Mononuclear cell (primary cell): Measurements from ENCODE around the gene FAM9B. TPM values are rescaled to one million over a fixed set of nuclear protein-coding genes. Genes with fewer than 3 reads are reported as not detected.

Source experiments
- H3K27me3 ChIP-seq: 2 replicates; pipeline ENCODE4 v1.6.0; 2011; ENCODE audit warnings: low read length, control low read depth; ENCODE audit not compliant: insufficient read depth
- H3K4me1 ChIP-seq: 2 replicates; pipeline ENCODE4 v1.5.1; 2011; ENCODE audit warnings: mild to moderate bottlenecking, low read length, control low read depth; ENCODE audit not compliant: insufficient read depth
- H3K4me3 ChIP-seq: 2 replicates; pipeline ENCODE4 v1.5.1; 2011; ENCODE audit warnings: mild to moderate bottlenecking, low read length, moderate library complexity
- H3K9me3 ChIP-seq: 2 replicates; pipeline ENCODE4 v1.5.1; 2011; ENCODE audit warnings: low read depth, mild to moderate bottlenecking, control low read depth, low read length
- total RNA-seq: library from RNA; depleted of rRNA; stranded (reverse); fragments of >200 nt; gene quantifications from one replicate; pipeline ENCODE4 v1.2.3, GENCODE V29; 2012

The FAM9B gene
- 0.10 TPM for total RNA-seq

GRCh38 chrX:9033989-9034388 is at the start of gene FAM9B:
Gene FAM9B (minus strand): TSS chrX:9034127. CDS start chrX:9032986, 1,141 bp downstream.
- Histone ChIP-seq H3K4me1 (no peaks in the 10 kb centered on the region), H3K4me3 (no peak within 1 kb of the TSS), H3K27me3 (no peaks in the 10 kb centered on the region), H3K9me3 (no peaks in the 10 kb centered on the region)

GRCh38 chrX:9081271-9081670 is 47.3 kb upstream of the FAM9B start:
- Histone ChIP-seq H3K27me3 (no peaks in the 10 kb centered on the region), H3K9me3 (no peaks in the 10 kb centered on the region)

GRCh38 chrX:9074326-9074725 is 40.4 kb upstream of the FAM9B start:
- Histone ChIP-seq H3K4me3 (no peak overlapping the region), H3K4me1 (no peaks in the 10 kb centered on the region), H3K27me3 (no peaks in the 10 kb centered on the region), H3K9me3 (no peaks in the 10 kb centered on the region)

More at GRCh38 chrX:9081271-9081670, 47.3 kb upstream of the FAM9B start:
- no peaks in the 10 kb centered on the region for H3K4me1 ChIP-seq
- H3K4me3 ChIP-seq, result no peak overlapping the region

DNA sequence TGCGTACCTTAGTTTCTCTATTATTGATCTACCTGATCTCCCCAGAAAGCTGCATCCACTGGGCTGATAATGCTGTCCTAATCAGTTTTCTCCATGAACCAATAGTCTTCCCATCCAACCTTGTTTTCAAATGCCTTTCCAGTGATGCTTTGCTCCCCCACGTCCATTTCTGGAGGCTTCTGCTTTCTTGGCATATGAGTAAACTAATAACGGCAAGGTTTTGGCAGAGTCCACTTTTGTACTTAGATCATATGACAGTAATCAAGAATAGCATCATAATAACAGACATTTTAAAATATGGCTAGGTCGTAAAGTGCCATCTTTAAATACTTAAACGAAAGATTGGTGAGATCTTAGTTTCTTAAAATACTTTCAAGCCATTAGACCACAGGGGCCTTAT is 38.4 kb upstream of the FAM9B start:
- Histone ChIP-seq H3K4me3 (no peak overlapping the region), H3K27me3 (no peaks in the 10 kb centered on the region), H3K9me3 (no peaks in the 10 kb centered on the region), H3K4me1 (no peaks in the 10 kb centered on the region)

DNA sequence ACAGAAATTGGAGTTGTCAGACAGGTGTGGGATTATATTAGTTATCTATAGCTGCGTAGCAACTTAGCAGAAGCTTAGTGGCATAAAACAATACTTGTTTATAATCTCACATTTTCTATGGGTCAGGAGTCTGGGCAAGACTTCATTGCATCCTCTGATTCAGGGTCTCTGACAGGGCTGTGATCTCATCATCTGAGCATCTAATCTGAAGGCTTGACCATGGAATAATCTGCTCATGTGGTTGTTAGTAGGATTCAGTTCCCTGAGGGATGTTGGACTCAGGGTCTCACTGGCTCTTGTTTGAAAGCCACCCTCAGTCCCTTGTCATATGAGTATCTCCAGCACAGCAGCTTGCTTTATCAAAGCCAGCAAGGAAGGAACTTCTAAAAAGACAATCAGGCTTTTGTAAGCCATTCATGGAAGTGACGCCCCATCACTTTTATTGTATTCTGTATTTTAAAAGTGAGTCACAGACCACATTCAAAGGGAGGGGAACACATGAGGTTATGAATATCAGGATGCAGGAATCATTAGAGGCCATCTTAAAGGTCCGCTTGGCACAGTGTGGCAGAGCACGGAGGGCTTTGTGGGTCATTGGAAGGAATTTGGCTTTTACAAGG is 37.2 kb upstream of the FAM9B start:
- Histone ChIP-seq H3K4me1 (no peaks in the 10 kb centered on the region), H3K4me3 (no peak overlapping the region), H3K9me3 (no peaks in the 10 kb centered on the region), H3K27me3 (no peaks in the 10 kb centered on the region)

- Histone ChIP-seq H3K9me3 (no peaks in the 10 kb centered on the region), H3K4me1 (no peaks in the 10 kb centered on the region), H3K4me3 (no peak overlapping the region)
These were observed 35.6 kb upstream of the FAM9B start for GRCh38 chrX:9069573-9069972.

DNA sequence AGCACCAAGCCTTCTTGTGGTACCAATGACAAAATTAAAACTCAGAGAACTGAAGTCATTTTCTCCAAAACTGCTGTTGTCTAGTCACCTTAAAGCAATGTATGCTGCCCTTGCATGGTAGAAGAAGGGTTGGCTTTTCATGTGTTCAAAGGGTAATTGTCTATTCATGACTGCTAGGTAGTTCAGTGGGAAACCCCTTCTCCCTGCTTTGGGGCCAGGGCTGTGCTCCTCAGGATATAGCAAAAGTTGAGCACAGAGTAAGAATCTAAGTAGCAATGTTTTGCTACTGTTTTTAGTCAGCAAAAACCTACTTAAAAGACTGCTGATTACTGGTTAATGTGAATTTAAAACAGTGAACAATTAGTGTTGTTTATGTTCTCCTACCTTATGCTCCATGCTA is 30.8 kb upstream of the FAM9B start:
- Histone ChIP-seq H3K4me3 (no peak overlapping the region), H3K4me1 (no peaks in the 10 kb centered on the region), H3K27me3 (no peaks in the 10 kb centered on the region), H3K9me3 (no peaks in the 10 kb centered on the region)

More at GRCh38 chrX:9069573-9069972, 35.6 kb upstream of the FAM9B start:
- no peaks in the 10 kb centered on the region for H3K27me3 ChIP-seq

- H3K9me3 ChIP-seq, result no peaks in the 10 kb centered on the region
- no peaks in the 10 kb centered on the region for H3K4me1 ChIP-seq
- H3K27me3 ChIP-seq, result no peaks in the 10 kb centered on the region
- no peak overlapping the region for H3K4me3 ChIP-seq
These were observed 28.7 kb upstream of the FAM9B start for GRCh38 chrX:9062641-9063040.

- no peaks in the 10 kb centered on the region for H3K9me3 ChIP-seq
- H3K4me3 ChIP-seq, result no peak overlapping the region
- H3K27me3 ChIP-seq, result no peaks in the 10 kb centered on the region
- H3K4me1 ChIP-seq, result peaks cover 12% of the 10 kb centered on the region
These were observed 21.4 kb upstream of the FAM9B start for GRCh38 chrX:9055354-9055753.

DNA sequence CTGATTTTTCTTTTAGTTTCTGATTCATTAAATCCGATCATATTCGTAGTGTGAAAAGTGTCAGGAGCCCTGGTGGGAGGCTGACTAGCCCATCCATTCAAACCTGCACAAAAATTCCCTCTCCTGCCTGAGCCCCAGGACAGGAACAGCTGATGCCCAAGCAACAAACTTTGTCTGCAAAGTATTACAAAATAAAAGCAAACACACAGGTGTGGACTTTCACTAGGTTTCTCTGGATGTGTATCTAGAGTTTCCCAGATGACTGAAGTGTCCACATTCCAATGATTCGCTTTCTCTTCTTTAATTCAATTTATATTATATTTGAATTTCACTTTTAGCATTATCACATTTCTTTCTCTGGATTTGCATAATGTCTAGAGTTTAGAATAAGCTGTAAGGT is 18.2 kb upstream of the FAM9B start:
- Histone ChIP-seq H3K4me1 (peaks cover 12% of the 10 kb centered on the region), H3K9me3 (no peaks in the 10 kb centered on the region), H3K4me3 (no peak overlapping the region), H3K27me3 (no peaks in the 10 kb centered on the region)

DNA sequence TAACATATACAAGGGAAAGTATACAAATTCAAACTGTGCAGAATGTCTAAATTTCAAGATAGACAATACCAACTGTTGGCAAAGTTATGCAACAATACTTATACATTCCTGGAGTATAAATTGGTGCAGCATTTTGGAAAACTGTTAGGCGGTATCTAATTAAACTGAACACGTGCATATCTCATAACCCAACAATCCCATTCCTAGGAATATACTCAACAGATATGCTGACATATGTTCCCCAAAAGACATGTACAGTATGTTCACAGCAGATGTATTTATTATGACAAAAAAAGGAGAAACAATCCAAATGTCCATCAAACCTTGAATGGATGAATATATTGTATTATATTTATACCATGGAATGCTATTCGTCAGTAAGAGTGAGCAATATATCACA is 16.4 kb upstream of the FAM9B start:
- H3K27me3 ChIP-seq, result no peaks in the 10 kb centered on the region
- H3K9me3 ChIP-seq, result no peaks in the 10 kb centered on the region
- peaks cover 6% of the 10 kb centered on the region for H3K4me1 ChIP-seq
- H3K4me3 ChIP-seq, result no peak overlapping the region

DNA sequence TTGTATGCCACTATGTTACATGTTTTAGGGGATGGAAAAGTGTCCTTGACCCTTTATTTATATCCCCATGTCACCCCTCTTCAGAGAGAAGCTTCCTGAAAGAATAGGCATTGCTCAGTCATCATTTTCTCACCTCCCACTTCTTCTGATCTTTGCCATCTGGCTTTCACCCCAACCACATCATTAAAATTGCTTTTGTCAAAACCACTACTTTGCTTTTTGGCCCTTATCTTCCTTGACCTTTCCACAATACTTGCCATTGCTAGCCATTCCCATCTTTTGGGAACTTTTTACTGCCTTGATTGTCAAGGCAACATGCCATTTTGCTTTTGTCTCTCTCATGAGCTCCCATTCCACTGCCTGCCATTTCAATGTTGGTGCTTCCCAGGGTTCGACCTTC is 14.9 kb upstream of the FAM9B start:
- no peaks in the 10 kb centered on the region for H3K9me3 ChIP-seq
- no peak overlapping the region for H3K4me3 ChIP-seq
- H3K27me3 ChIP-seq, result no peaks in the 10 kb centered on the region

DNA sequence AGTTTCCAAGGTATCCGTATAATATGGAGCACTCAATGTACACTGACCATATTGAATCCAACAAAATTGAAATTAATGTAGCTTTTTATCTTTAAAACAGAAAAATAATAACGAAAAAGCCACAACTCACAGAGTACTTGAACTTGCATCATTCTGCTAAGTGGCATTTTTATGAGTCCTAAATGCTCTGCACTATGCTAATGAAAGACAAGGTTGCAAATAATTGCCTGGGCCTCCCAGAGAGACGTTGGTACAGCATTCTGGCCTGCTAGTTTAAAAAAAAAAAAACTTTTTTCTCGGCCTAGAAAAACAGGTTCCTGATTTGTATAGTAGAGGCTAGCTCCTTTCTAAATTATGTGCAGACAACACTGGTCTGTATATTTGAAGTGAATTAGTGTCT is 4.3 kb upstream of the FAM9B start:
- Histone ChIP-seq H3K9me3 (no peaks in the 10 kb centered on the region), H3K4me3 (no peak overlapping the region), H3K4me1 (no peaks in the 10 kb centered on the region), H3K27me3 (no peaks in the 10 kb centered on the region)

More for the DNA sequence above, 14.9 kb upstream of the FAM9B start:
- H3K4me1 ChIP-seq, result no peaks in the 10 kb centered on the region

- H3K9me3 ChIP-seq, result no peaks in the 10 kb centered on the region
- no peaks in the 10 kb centered on the region for H3K27me3 ChIP-seq
- H3K4me3 ChIP-seq, result no peak overlapping the region
- no peaks in the 10 kb centered on the region for H3K4me1 ChIP-seq
These were observed 3.4 kb upstream of the FAM9B start for GRCh38 chrX:9037296-9037695.

- Histone ChIP-seq H3K27me3 (no peaks in the 10 kb centered on the region), H3K4me3 (no peak overlapping the region), H3K9me3 (no peaks in the 10 kb centered on the region), H3K4me1 (no peaks in the 10 kb centered on the region)
These were observed 341 bp downstream of the FAM9B start for GRCh38 chrX:9033586-9033985.

- Histone ChIP-seq H3K4me1 (no peaks in the 10 kb centered on the region), H3K9me3 (no peaks in the 10 kb centered on the region), H3K4me3 (no peak overlapping the region), H3K27me3 (no peaks in the 10 kb centered on the region)
These were observed 748 bp downstream of the FAM9B start for GRCh38 chrX:9033179-9033578.
